Measurements from ENCODE around the gene DAAM1. TPM values are rescaled to one million over a fixed set of nuclear protein-coding genes. Genes with fewer than 3 reads are reported as not detected.

The DAAM1 gene
- total RNA-seq: 20.1 and 38.7 TPM in 2 replicates

DNA sequence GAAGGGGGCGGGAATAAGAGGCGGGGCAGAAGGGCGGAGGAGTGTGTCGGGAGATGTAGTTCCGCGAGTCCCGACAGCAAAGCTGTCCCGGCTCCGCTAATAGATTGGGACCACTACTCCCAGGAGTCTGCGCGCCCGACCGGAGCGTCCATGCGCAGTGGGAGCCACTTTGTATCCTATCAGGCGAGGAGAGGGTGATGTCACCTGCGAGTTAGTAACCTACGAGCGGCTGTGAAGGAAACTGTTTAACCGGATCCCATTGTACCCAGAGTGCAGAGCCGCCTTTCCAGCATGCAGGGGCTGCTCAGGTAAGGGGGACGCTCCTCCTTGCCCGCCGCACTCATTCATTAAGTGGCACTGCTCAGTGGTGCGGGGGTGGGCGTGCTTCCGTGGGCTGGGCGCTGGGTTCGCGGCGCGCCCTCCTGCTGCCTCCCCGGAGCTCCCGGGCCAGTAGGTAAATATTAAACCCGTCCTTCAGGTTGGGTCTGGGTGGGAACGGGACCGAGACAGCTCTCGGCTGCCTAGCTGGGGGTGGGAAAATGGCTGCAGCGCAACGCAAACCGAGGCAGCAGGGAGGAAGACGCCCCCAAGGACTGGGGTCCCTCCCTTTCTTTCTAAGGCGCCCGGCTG, at the start of gene DAAM1:
DAAM1 (plus strand) TSS at position 207 of the 630 bp plus-strand sequence. CDS start 74,811 bp downstream, outside the sequence.

